ENCODE measurements around the gene GULP1. TPM values are rescaled to one million over a fixed set of nuclear protein-coding genes. Genes with fewer than 3 reads are reported as not detected.

GULP1 gene
- total RNA-seq, 1 experiment from 2014 or later = 76.0 TPM

DNA sequence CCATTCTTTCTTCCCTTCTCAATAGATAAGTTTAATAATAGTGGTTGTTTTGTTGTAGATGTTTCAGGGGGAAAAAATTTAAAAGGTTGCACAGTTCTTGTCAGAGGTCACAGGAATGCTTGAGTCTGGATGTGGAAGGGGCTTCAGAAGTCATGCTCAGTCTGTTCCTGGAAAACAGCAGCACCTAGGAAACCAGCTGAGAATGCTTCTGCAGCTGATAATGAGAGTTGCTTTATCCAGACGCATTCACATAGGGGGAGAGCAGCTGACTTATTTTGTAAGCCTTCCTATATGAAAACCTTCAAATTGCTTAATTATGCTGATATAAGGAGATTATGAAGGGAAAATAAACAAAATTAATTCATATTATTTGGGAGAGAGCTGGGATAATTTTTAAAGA, 235.5 kb downstream of the GULP1 start:
- Histone ChIP-seq H3K4me2 (ENCODE audit: low read length) (no peak overlapping the region), H3K27ac (ENCODE audit: low read depth, low read length) (no peak overlapping the region), H3K36me3 (ENCODE audit: control insufficient read depth in 1 of 2, insufficient read depth in 2 of 2, low read length in 2 of 2) (no peaks in the 10 kb centered on the region), H3K4me3 (replicated peaks in 1 of 2; ENCODE audit: low read depth in 1 of 2, low read length in 2 of 2) (no peak overlapping the region), H3K79me2 (ENCODE audit: insufficient read depth, low read length) (no peaks in the 10 kb centered on the region), H3K27me3 (ENCODE audit: insufficient read depth, low read length) (no peaks in the 10 kb centered on the region), H4K20me1 (ENCODE audit: insufficient read depth) (no peaks in the 10 kb centered on the region), H3K4me1 (ENCODE audit: control insufficient read depth in 1 of 2, insufficient read depth in 2 of 2, low read length in 2 of 2) (no peaks in the 10 kb centered on the region), H3K9me2 (ENCODE audit: insufficient read depth) (no peaks in the 10 kb centered on the region), H3K9me3 (ENCODE audit: control insufficient read depth in 1 of 2, insufficient read depth in 1 of 2, low read depth in 1 of 2, low read length in 2 of 2) (no peaks in the 10 kb centered on the region), H2AFZ (ENCODE audit: low read depth, low read length, poor library complexity, severe bottlenecking) (no peak overlapping the region), H3K9ac (ENCODE audit: low read length) (no peak overlapping the region)
- ChIA-PET CTCF (interaction anchor here (2.0 to 5.9 kb wide), 2 partner anchors 450 to 456 kb away, joined by 4 to 96 read pairs; no protein-coding TSS in a partner anchor), RAD21 (ENCODE audit: low non-redundant PET in 1 of 2, low total read pairs in 2 of 2, uncharacterized antibody in 2 of 2, unreplicated experiment in 2 of 2) (interaction anchor here in 1 of 2 experiments (3.2 kb wide), 1 partner anchor 457 kb away, joined by 8 read pairs; no protein-coding TSS in a partner anchor), POLR2A (no interaction called here)
- DNase-seq (ENCODE audit: low read depth, low spot score) = no peak
- BruUV-seq (replicated peaks) = no TSS peak
- TF ChIP-seq SRF (IDR thresholded peaks at IDR 0.05; ENCODE audit: low read depth) (no peak), FOSL1 (IDR thresholded peaks at IDR 0.05; ENCODE audit: low read depth) (no peak)
- no peak for ATAC-seq
- intact Hi-C loops (cut with micrococcal nuclease) = loop anchor here (10.0 kb wide), 1 partner anchor 258 kb away; no protein-coding TSS in a partner anchor

DNA sequence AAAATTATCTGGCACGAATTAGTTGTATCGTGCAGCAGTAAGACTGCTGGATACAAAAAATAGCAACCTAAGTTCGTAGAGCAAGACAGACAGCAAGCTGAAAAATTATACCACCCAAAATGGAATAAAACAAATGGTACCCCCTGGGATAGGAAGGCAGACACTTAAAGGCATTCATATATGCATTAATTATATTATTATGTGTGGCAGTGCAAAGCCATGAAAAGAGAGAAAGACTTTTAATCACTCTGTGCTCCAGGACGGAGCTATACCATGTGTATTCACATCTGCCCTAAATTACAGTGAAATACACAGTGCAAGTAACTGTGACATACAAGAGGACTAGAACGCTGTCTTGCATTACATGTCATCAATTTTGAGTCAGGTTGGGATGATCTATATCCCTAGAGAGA, 235.9 kb downstream of the GULP1 start:
- TF ChIP-seq SRF (IDR thresholded peaks at IDR 0.05; ENCODE audit: low read depth) = no peak
- TF ChIP-seq, protein P1, sequence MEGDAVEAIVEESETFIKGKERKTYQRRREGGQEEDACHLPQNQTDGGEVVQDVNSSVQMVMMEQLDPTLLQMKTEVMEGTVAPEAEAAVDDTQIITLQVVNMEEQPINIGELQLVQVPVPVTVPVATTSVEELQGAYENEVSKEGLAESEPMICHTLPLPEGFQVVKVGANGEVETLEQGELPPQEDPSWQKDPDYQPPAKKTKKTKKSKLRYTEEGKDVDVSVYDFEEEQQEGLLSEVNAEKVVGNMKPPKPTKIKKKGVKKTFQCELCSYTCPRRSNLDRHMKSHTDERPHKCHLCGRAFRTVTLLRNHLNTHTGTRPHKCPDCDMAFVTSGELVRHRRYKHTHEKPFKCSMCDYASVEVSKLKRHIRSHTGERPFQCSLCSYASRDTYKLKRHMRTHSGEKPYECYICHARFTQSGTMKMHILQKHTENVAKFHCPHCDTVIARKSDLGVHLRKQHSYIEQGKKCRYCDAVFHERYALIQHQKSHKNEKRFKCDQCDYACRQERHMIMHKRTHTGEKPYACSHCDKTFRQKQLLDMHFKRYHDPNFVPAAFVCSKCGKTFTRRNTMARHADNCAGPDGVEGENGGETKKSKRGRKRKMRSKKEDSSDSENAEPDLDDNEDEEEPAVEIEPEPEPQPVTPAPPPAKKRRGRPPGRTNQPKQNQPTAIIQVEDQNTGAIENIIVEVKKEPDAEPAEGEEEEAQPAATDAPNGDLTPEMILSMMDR (IDR thresholded peaks at IDR 0.05 in 2 of 3, conservative IDR thresholded peaks at IDR 0.05 in 1 of 3; ENCODE audit: borderline replicate concordance in 1 of 3, insufficient read depth in 1 of 3, low read depth in 2 of 3, low read length in 2 of 3) = no peak
- TF ChIP-seq, protein P2, sequence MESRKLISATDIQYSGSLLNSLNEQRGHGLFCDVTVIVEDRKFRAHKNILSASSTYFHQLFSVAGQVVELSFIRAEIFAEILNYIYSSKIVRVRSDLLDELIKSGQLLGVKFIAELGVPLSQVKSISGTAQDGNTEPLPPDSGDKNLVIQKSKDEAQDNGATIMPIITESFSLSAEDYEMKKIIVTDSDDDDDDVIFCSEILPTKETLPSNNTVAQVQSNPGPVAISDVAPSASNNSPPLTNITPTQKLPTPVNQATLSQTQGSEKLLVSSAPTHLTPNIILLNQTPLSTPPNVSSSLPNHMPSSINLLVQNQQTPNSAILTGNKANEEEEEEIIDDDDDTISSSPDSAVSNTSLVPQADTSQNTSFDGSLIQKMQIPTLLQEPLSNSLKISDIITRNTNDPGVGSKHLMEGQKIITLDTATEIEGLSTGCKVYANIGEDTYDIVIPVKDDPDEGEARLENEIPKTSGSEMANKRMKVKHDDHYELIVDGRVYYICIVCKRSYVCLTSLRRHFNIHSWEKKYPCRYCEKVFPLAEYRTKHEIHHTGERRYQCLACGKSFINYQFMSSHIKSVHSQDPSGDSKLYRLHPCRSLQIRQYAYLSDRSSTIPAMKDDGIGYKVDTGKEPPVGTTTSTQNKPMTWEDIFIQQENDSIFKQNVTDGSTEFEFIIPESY (IDR thresholded peaks at IDR 0.05; ENCODE audit: extremely low read depth, insufficient replicate concordance, low read length) = no peak
- TF ChIP-seq EZH2 (IDR thresholded peaks at IDR 0.05) = no peak
- TF ChIP-seq RAD21 (IDR thresholded peaks at IDR 0.05; ENCODE audit: low read depth) = no peak
- TF ChIP-seq FOSL1 (IDR thresholded peaks at IDR 0.05; ENCODE audit: low read depth) = no peak
- TF ChIP-seq ZFX (IDR thresholded peaks at IDR 0.05) = no peak
- TF ChIP-seq, protein P3, sequence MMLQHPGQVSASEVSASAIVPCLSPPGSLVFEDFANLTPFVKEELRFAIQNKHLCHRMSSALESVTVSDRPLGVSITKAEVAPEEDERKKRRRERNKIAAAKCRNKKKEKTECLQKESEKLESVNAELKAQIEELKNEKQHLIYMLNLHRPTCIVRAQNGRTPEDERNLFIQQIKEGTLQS (IDR thresholded peaks at IDR 0.05) = no peak
- TF ChIP-seq POLR2AphosphoS5 (IDR thresholded peaks at IDR 0.05; ENCODE audit: low read depth, low read length) = no peak
- TF ChIP-seq, protein P4, sequence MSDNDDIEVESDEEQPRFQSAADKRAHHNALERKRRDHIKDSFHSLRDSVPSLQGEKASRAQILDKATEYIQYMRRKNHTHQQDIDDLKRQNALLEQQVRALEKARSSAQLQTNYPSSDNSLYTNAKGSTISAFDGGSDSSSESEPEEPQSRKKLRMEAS (IDR thresholded peaks at IDR 0.05) = no peak
- TF ChIP-seq ZNF274 (IDR thresholded peaks at IDR 0.05; ENCODE audit: low read depth, low read length) = no peak
- POLR2A ChIA-PET = no interaction called here

More for the DNA sequence above, 235.9 kb downstream of the GULP1 start:
- ChIA-PET RAD21 (ENCODE audit: low non-redundant PET in 1 of 2, low total read pairs in 2 of 2, uncharacterized antibody in 2 of 2, unreplicated experiment in 2 of 2) (no interaction called here), CTCF (interaction anchor here (2.0 to 5.9 kb wide), 2 partner anchors 449 to 455 kb away, joined by 4 to 96 read pairs; no protein-coding TSS in a partner anchor)
- DNase-seq (ENCODE audit: low read depth, low spot score) (no peak), ATAC-seq (no peak)
- intact Hi-C loops (cut with micrococcal nuclease) = loop anchor here (10.0 kb wide), 1 partner anchor 257 kb away; no protein-coding TSS in a partner anchor
- no peak overlapping the region for H3K4me3 ChIP-seq (replicated peaks in 1 of 2; ENCODE audit: low read depth in 1 of 2, low read length in 2 of 2)
- no peaks in the 10 kb centered on the region for H3K27me3 ChIP-seq (ENCODE audit: insufficient read depth, low read length)
- no peak overlapping the region for H3K4me2 ChIP-seq (ENCODE audit: low read length)
- no peaks in the 10 kb centered on the region for H4K20me1 ChIP-seq (ENCODE audit: insufficient read depth)
- H2AFZ ChIP-seq (ENCODE audit: low read depth, low read length, poor library complexity, severe bottlenecking) = no peak overlapping the region
- H3K79me2 ChIP-seq (ENCODE audit: insufficient read depth, low read length) = no peaks in the 10 kb centered on the region
- H3K36me3 ChIP-seq (ENCODE audit: control insufficient read depth in 1 of 2, insufficient read depth in 2 of 2, low read length in 2 of 2) = no peaks in the 10 kb centered on the region
- H3K9me3 ChIP-seq (ENCODE audit: control insufficient read depth in 1 of 2, insufficient read depth in 1 of 2, low read depth in 1 of 2, low read length in 2 of 2) = no peaks in the 10 kb centered on the region
- no TSS peak for BruUV-seq (replicated peaks)
- no peak overlapping the region for H3K27ac ChIP-seq (ENCODE audit: low read depth, low read length)
- H3K9ac ChIP-seq (ENCODE audit: low read length) = no peak overlapping the region
- H3K4me1 ChIP-seq (ENCODE audit: control insufficient read depth in 1 of 2, insufficient read depth in 2 of 2, low read length in 2 of 2) = no peaks in the 10 kb centered on the region
- no peaks in the 10 kb centered on the region for H3K9me2 ChIP-seq (ENCODE audit: insufficient read depth)
